GM23248 (cell line): ENCODE measurements around the gene GPX3. TPM values are rescaled to one million over a fixed set of nuclear protein-coding genes. Genes with fewer than 3 reads are reported as not detected.

Source experiments
- DNase-seq: peaks from one replicate; pipeline ENCODE4 v3.0.0-alpha.2; 2015
- H2AFZ ChIP-seq: fragments of 200-600 bp; sonication (generic); 2 replicates; pipeline ENCODE4 v1.6.1; 2016; ENCODE audit warnings: antibody characterized with exemption
- H3F3A ChIP-seq: fragments of 200-600 bp; sonication (generic); 2 replicates; pipeline ENCODE4 v1.6.1; 2016; ENCODE audit warnings: mild to moderate bottlenecking, antibody characterized with exemption, mixed run types; ENCODE audit not compliant: insufficient read depth
- H3K27ac ChIP-seq: fragments of 200-600 bp; sonication (generic); 2 replicates; pipeline ENCODE4 v1.5.1; 2016; ENCODE audit warnings: mild to moderate bottlenecking
- H3K27me3 ChIP-seq: fragments of 200-600 bp; sonication (generic); replicated peaks from 2 replicates; pipeline ENCODE4 v1.6.1; 2016; ENCODE audit warnings: mild to moderate bottlenecking; ENCODE audit not compliant: insufficient read depth
- H3K36me3 ChIP-seq: fragments of 200-600 bp; sonication (generic); 2 replicates; pipeline ENCODE4 v1.6.1; 2016; ENCODE audit warnings: low read depth, mild to moderate bottlenecking
- H3K4me1 ChIP-seq: fragments of 200-600 bp; sonication (generic); 2 replicates; pipeline ENCODE4 v1.6.1; 2016; ENCODE audit warnings: mild to moderate bottlenecking; ENCODE audit not compliant: insufficient read depth
- H3K4me2 ChIP-seq: fragments of 200-600 bp; sonication (generic); one replicate; pipeline ENCODE4 v1.6.1; 2016; ENCODE audit warnings: mild to moderate bottlenecking; ENCODE audit not compliant: unreplicated experiment
- H3K4me3 ChIP-seq: fragments of 200-600 bp; sonication (generic); 2 replicates; pipeline ENCODE4 v1.5.1; 2016; ENCODE audit warnings: mild to moderate bottlenecking
- H3K79me2 ChIP-seq: fragments of 200-600 bp; sonication (generic); 2 replicates; pipeline ENCODE4 v1.6.1; 2016; ENCODE audit warnings: mild to moderate bottlenecking; ENCODE audit not compliant: insufficient read depth
- H3K9ac ChIP-seq: fragments of 200-600 bp; sonication (generic); 2 replicates; pipeline ENCODE4 v1.6.1; 2016; ENCODE audit warnings: mild to moderate bottlenecking
- H3K9me2 ChIP-seq: fragments of 200-600 bp; sonication (generic); 2 replicates; pipeline ENCODE4 v1.6.1; 2016; ENCODE audit warnings: mixed run types, mild to moderate bottlenecking, moderate library complexity; ENCODE audit not compliant: insufficient read depth
- H3K9me3 ChIP-seq: fragments of 200-600 bp; sonication (generic); one replicate; pipeline ENCODE4 v1.6.1; 2017; ENCODE audit warnings: low read depth
- H4K20me1 ChIP-seq: fragments of 200-600 bp; sonication (generic); 2 replicates; pipeline ENCODE4 v1.6.0; 2016; ENCODE audit not compliant: insufficient read depth
- EZH2 ChIP-seq: fragments of 200-600 bp; sonication (generic); IDR thresholded peaks from 2 replicates; pipeline ENCODE4 v1.6.1; 2018; ENCODE audit warnings: antibody characterized with exemption, mild to moderate bottlenecking; ENCODE audit not compliant: insufficient read depth, poor library complexity, severe bottlenecking
- EZH2phosphoT487 ChIP-seq: fragments of 200-600 bp; sonication (generic); IDR thresholded peaks from 2 replicates; pipeline ENCODE4 v1.6.1; 2018; ENCODE audit warnings: antibody characterized with exemption, moderate library complexity, mild to moderate bottlenecking, low read depth; ENCODE audit not compliant: insufficient read depth
- WGBS, 2 experiments: methylation state at CpG; one replicate each; pipeline ENCODE4 v1.1.6; 2015 to 2017; ENCODE audit warnings: low lambda C conversion rate in 2 of 2, low coverage in 1 of 2; ENCODE audit errors: missing lambda C conversion rate in 2 of 2; 5-methylcytosine and 5-hydroxymethylcytosine counted together
- in situ Hi-C: fragments of 300-500 bp; cut with MboI; formaldehyde crosslinking; loops from 2 replicates; pipeline ENCODE4 v1.15.0; 2020
- polyA plus RNA-seq: library from polyadenylated mRNA; unstranded; fragments of >200 nt; fragmentation: Nextera tagmentation; extraction: Ambion mirVana; gene quantifications from 2 replicates; pipeline ENCODE4 v1.2.1, GENCODE V29; 2016
- total RNA-seq: library from RNA; depleted of rRNA; stranded (reverse); fragments of >200 nt; shearing (Covaris generic); gene quantifications from 2 replicates; pipeline ENCODE4 v1.2.3, GENCODE V29; 2014

The GPX3 gene
- total and polyA plus RNA-seq, 2 experiments from 2014 or later: 3.0 to 4.2 TPM

DNA sequence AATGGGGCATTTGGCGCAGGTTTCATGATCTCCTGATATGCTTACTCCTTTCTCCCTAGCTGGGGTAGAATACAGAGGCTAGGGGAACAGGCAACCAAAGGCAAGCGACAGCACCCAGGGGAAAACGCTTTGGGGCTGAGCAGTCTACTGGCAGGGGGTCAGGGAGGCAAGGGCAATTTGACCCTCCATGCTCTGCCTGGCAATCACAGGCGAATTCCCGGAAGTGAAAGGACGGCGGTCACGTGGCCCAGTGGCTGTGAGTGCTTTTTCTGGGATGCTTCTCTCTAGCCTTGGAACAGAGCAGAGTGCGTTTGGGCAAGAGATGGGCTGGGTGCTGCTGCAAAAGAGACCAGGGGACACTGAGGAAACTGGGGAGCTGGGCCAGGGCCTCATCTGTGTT lies 5.7 kb downstream of the GPX3 start:
- Histone ChIP-seq H3F3A (no peaks in the 10 kb centered on the region), H3K9ac (no peak overlapping the region), H3K27me3 (no peaks in the 10 kb centered on the region), H2AFZ (no peak overlapping the region), H3K36me3 (no peaks in the 10 kb centered on the region; the same call in 1 of the 2 replicates), H3K9me2 (no peaks in the 10 kb centered on the region), H3K27ac (no peak overlapping the region), H3K4me2 (no peak overlapping the region), H3K79me2 (no peaks in the 10 kb centered on the region), H3K9me3 (no peaks in the 10 kb centered on the region), H3K4me3 (no peak overlapping the region), H4K20me1 (no peaks in the 10 kb centered on the region), H3K4me1 (no peaks in the 10 kb centered on the region)
- no peak for DNase-seq
- in situ Hi-C loops: no loop called here
- 93 to 94% methylated on average over 9 of the region's 9 CpGs for WGBS, 2 experiments
- no peak for TF ChIP-seq EZH2phosphoT487

DNA sequence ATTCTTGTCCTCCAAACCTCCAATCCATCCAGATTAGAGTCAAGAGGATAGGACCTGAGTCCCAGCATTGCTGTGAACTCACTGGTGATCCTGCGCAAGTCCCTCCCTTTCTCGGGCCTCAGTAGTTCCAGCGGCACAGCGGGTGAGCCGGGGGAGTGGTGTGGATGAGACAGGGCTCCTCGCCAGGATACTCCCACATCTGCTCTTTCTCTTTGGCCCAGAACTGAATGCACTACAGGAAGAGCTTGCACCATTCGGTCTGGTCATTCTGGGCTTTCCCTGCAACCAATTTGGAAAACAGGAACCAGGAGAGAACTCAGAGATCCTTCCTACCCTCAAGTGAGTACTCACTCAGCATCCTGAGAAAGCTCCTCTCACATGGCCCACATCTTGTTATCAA lies 6.3 kb downstream of the GPX3 start:
- H3F3A ChIP-seq: no peaks in the 10 kb centered on the region
- H3K4me2 ChIP-seq: no peak overlapping the region
- H2AFZ ChIP-seq: no peak overlapping the region
- WGBS, 2 experiments: 85 to 88% methylated on average over 7 of the region's 7 CpGs
- no peak for TF ChIP-seq EZH2
- no peak for TF ChIP-seq EZH2phosphoT487
- no peaks in the 10 kb centered on the region for H3K79me2 ChIP-seq
- no peaks in the 10 kb centered on the region for H4K20me1 ChIP-seq
- no peaks in the 10 kb centered on the region for H3K9me2 ChIP-seq
- H3K9ac ChIP-seq: no peak overlapping the region
- H3K4me1 ChIP-seq: no peaks in the 10 kb centered on the region
- in situ Hi-C loops: no loop called here
- H3K4me3 ChIP-seq: no peak overlapping the region
- no peaks in the 10 kb centered on the region for H3K9me3 ChIP-seq
- no peak overlapping the region for H3K27ac ChIP-seq
- no peak for DNase-seq
- no peaks in the 10 kb centered on the region for H3K27me3 ChIP-seq
- H3K36me3 ChIP-seq: peaks cover 1% of the 10 kb centered on the region; the same call in 1 of the 2 replicates

DNA sequence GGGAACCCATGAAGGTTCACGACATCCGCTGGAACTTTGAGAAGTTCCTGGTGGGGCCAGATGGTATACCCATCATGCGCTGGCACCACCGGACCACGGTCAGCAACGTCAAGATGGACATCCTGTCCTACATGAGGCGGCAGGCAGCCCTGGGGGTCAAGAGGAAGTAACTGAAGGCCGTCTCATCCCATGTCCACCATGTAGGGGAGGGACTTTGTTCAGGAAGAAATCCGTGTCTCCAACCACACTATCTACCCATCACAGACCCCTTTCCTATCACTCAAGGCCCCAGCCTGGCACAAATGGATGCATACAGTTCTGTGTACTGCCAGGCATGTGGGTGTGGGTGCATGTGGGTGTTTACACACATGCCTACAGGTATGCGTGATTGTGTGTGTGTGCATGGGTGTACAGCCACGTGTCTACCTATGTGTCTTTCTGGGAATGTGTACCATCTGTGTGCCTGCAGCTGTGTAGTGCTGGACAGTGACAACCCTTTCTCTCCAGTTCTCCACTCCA lies 7.6 kb downstream of the GPX3 start:
- no peak for DNase-seq
- Histone ChIP-seq H3K27ac (no peak overlapping the region), H3F3A (no peaks in the 10 kb centered on the region), H3K4me3 (no peak overlapping the region), H4K20me1 (no peaks in the 10 kb centered on the region), H3K9me3 (no peaks in the 10 kb centered on the region), H3K4me2 (no peak overlapping the region), H3K9me2 (no peaks in the 10 kb centered on the region), H2AFZ (no peak overlapping the region), H3K9ac (no peak overlapping the region), H3K79me2 (no peaks in the 10 kb centered on the region), H3K4me1 (no peaks in the 10 kb centered on the region), H3K36me3 (peaks cover 12% of the 10 kb centered on the region; the same call in 1 of the 2 replicates), H3K27me3 (no peaks in the 10 kb centered on the region)
- no peak for TF ChIP-seq EZH2
- TF ChIP-seq EZH2phosphoT487: no peak
- in situ Hi-C loops: no loop called here
- WGBS, 2 experiments: 94 to 96% methylated on average over 11 of the region's 11 CpGs

GRCh38 chr5:151028717-151029116 lies 8.3 kb downstream of the GPX3 start:
- H2AFZ ChIP-seq: no peak overlapping the region
- H3K27me3 ChIP-seq: no peaks in the 10 kb centered on the region
- TF ChIP-seq EZH2: no peak
- no peak for TF ChIP-seq EZH2phosphoT487
- 94 to 98% methylated on average over 8 of the region's 8 CpGs for WGBS, 2 experiments
- no peaks in the 10 kb centered on the region for H4K20me1 ChIP-seq
- no peak overlapping the region for H3K4me3 ChIP-seq
- in situ Hi-C loops: no loop called here
- no peak overlapping the region for H3K4me2 ChIP-seq
- H3K36me3 ChIP-seq: peaks cover 12% of the 10 kb centered on the region; the same call in 1 of the 2 replicates
- no peaks in the 10 kb centered on the region for H3K4me1 ChIP-seq
- no peaks in the 10 kb centered on the region for H3F3A ChIP-seq
- H3K27ac ChIP-seq: no peak overlapping the region
- H3K9me3 ChIP-seq: no peaks in the 10 kb centered on the region
- H3K79me2 ChIP-seq: no peaks in the 10 kb centered on the region
- DNase-seq: no peak
- no peaks in the 10 kb centered on the region for H3K9me2 ChIP-seq
- no peak overlapping the region for H3K9ac ChIP-seq
